ENCODE results near the gene PDE9A. TPM values are rescaled to one million over a fixed set of nuclear protein-coding genes. Genes with fewer than 3 reads are reported as not detected.

The PDE9A gene
- total and polyA plus RNA-seq, 2 donors (not counting 1 experiment from before 2014, with no cell fraction given), result 0.34 to 5.8 TPM

DNA sequence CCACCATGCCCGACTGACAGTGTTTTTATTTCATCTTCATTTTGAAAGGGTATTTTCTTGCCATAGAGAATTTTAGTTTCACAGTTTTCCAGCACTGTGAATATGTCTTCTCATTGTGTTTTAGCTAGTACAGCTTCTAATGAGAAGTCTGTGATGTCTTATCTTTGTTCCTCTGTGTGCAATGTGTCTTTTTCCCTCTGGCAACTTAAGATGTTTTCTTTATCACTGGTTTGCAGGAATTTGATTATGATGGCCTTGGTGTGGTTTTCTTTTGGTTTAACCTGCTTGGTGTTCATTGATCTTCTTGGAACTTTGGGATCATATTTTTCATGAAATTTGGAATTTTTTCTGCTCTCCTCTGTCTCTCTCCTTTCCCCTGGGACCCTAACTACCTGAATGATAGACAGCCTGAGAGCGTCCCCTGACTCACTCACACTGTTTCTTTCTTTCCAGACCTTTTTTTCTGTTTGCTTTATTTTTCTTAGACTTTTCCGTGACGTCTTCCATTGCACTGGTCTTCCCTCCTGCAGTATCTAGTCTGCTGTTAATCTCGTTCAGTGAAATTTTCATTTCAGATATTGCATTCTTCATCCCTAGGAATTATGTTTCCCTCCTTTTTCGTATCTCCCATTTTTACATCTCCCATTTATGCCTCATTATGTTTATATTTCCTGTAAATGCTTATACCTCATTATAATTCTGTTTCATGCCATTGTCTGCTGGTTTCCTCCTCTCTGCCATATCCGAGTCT is 48.5 kb downstream of the PDE9A start:
- Histone ChIP-seq H3K9ac (ENCODE audit: low read length) (no peak overlapping the region), H3K36me3 (replicated peaks in 1 of 2; ENCODE audit: control extremely low read depth in 1 of 2, control insufficient read depth in 1 of 2, extremely low read depth in 1 of 2, insufficient read depth in 2 of 2, low read length in 1 of 2) (no peaks in the 10 kb centered on the region), H3K79me2 (ENCODE audit: control insufficient read depth, insufficient read depth, low read length) (no peaks in the 10 kb centered on the region), H3K27ac (ENCODE audit: low read length in 2 of 2) (no peak overlapping the region), H3K27me3 (replicated peaks in 1 of 4; ENCODE audit: control extremely low read depth in 1 of 4, control insufficient read depth in 3 of 4, insufficient read depth in 4 of 4, low read length in 3 of 4) (no peaks in the 10 kb centered on the region), H3K9me3 (ENCODE audit: control extremely low read depth in 1 of 3, control insufficient read depth in 2 of 3, insufficient read depth in 1 of 3, low read length in 2 of 3) (no peaks in the 10 kb centered on the region), H4K20me1 (ENCODE audit: control insufficient read depth, insufficient read depth, low read length, poor library complexity, severe bottlenecking) (no peaks in the 10 kb centered on the region), H3K4me2 (replicated peaks; ENCODE audit: low read depth, low read length, poor library complexity, severe bottlenecking) (no peak overlapping the region), H2AFZ (ENCODE audit: insufficient read depth, low read depth, low read length, poor library complexity, severe bottlenecking) (no peak overlapping the region), H3K4me1 (ENCODE audit: control insufficient read depth in 2 of 2, insufficient read depth in 2 of 2, low read length in 2 of 2) (no peaks in the 10 kb centered on the region), H3K4me3 (ENCODE audit: control extremely low read depth in 1 of 5, extremely low read depth in 1 of 5, insufficient read depth in 1 of 5, low read depth in 2 of 5, low read length in 4 of 5) (no peak overlapping the region)
- WGBS (ENCODE audit: insufficient coverage), result 96% methylated on average over 3 of the region's 7 CpGs
- no peaks in the 10 kb centered on the region for H3K4me1 Mint-ChIP-seq
- no peak overlapping the region for H3K27ac Mint-ChIP-seq
- no peak for TF ChIP-seq EZH2 (IDR thresholded peaks at IDR 0.05; ENCODE audit: borderline replicate concordance, insufficient read depth, low read depth, low read length, poor library complexity, severe bottlenecking)
- TF ChIP-seq, protein P1, sequence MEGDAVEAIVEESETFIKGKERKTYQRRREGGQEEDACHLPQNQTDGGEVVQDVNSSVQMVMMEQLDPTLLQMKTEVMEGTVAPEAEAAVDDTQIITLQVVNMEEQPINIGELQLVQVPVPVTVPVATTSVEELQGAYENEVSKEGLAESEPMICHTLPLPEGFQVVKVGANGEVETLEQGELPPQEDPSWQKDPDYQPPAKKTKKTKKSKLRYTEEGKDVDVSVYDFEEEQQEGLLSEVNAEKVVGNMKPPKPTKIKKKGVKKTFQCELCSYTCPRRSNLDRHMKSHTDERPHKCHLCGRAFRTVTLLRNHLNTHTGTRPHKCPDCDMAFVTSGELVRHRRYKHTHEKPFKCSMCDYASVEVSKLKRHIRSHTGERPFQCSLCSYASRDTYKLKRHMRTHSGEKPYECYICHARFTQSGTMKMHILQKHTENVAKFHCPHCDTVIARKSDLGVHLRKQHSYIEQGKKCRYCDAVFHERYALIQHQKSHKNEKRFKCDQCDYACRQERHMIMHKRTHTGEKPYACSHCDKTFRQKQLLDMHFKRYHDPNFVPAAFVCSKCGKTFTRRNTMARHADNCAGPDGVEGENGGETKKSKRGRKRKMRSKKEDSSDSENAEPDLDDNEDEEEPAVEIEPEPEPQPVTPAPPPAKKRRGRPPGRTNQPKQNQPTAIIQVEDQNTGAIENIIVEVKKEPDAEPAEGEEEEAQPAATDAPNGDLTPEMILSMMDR (IDR thresholded peaks at IDR 0.05), result no peak
- ChIA-PET POLR2A (no interaction called here), CTCF (no interaction called here)
- ATAC-seq (ENCODE audit: low read depth) (no peak), DNase-seq (no peak)
- H3K9me3 Mint-ChIP-seq (ENCODE audit: insufficient read depth), result no peaks in the 10 kb centered on the region
- intact Hi-C loops (cut with micrococcal nuclease), result no loop called here
- no peak overlapping the region for H3K4me3 Mint-ChIP-seq
- H3K27me3 Mint-ChIP-seq, result peaks cover 9% of the 10 kb centered on the region

DNA sequence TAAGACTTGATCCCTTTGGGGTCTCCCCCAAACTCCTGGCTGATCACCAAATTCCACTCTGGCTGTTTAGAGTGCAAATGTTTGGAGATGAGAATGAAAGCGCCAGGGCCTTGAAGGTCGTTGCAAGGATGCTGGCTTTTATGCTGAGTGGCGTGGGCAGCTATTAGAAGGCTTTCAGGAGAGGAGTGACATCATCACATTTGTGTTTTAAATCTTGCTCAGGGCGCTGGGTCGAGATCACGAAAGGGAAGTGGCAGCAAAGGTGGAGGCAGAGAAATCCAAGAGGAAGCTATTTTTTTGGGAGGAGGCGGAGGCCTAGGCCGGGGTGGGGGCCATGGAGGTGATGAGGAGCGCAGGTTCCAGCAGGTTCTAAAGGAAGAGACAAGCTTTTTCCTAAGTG is 49.3 kb downstream of the PDE9A start:
- Mint-ChIP-seq H3K9me3 (ENCODE audit: insufficient read depth) (no peaks in the 10 kb centered on the region), H3K27me3 (peaks cover 7% of the 10 kb centered on the region), H3K4me3 (no peak overlapping the region), H3K27ac (no peak overlapping the region), H3K4me1 (no peaks in the 10 kb centered on the region)
- Histone ChIP-seq H3K4me3 (ENCODE audit: control extremely low read depth in 1 of 5, extremely low read depth in 1 of 5, insufficient read depth in 1 of 5, low read depth in 2 of 5, low read length in 4 of 5) (no peak overlapping the region), H3K4me2 (replicated peaks; ENCODE audit: low read depth, low read length, poor library complexity, severe bottlenecking) (no peak overlapping the region), H3K27ac (ENCODE audit: low read length in 2 of 2) (no peak overlapping the region), H3K9ac (ENCODE audit: low read length) (no peak overlapping the region), H3K36me3 (replicated peaks in 1 of 2; ENCODE audit: control extremely low read depth in 1 of 2, control insufficient read depth in 1 of 2, extremely low read depth in 1 of 2, insufficient read depth in 2 of 2, low read length in 1 of 2) (no peaks in the 10 kb centered on the region), H4K20me1 (ENCODE audit: control insufficient read depth, insufficient read depth, low read length, poor library complexity, severe bottlenecking) (no peaks in the 10 kb centered on the region), H3K27me3 (replicated peaks in 1 of 4; ENCODE audit: control extremely low read depth in 1 of 4, control insufficient read depth in 3 of 4, insufficient read depth in 4 of 4, low read length in 3 of 4) (no peaks in the 10 kb centered on the region), H3K79me2 (ENCODE audit: control insufficient read depth, insufficient read depth, low read length) (no peaks in the 10 kb centered on the region), H3K4me1 (ENCODE audit: control insufficient read depth in 2 of 2, insufficient read depth in 2 of 2, low read length in 2 of 2) (no peaks in the 10 kb centered on the region), H3K9me3 (ENCODE audit: control extremely low read depth in 1 of 3, control insufficient read depth in 2 of 3, insufficient read depth in 1 of 3, low read length in 2 of 3) (no peaks in the 10 kb centered on the region), H2AFZ (ENCODE audit: insufficient read depth, low read depth, low read length, poor library complexity, severe bottlenecking) (no peak overlapping the region)
- TF ChIP-seq, protein P1 (IDR thresholded peaks at IDR 0.05), result no peak
- TF ChIP-seq EZH2 (IDR thresholded peaks at IDR 0.05; ENCODE audit: borderline replicate concordance, insufficient read depth, low read depth, low read length, poor library complexity, severe bottlenecking), result no peak
- ATAC-seq (ENCODE audit: low read depth), result no peak
- CTCF ChIA-PET, result no interaction called here
- 93% methylated on average over 9 of the region's 9 CpGs for WGBS (ENCODE audit: insufficient coverage)
- no peak for DNase-seq
- intact Hi-C loops (cut with micrococcal nuclease), result no loop called here
- POLR2A ChIA-PET, result no interaction called here
